Measurements from ENCODE around the gene HOXA4.

Gene HOXA4

GRCh38 chr7:27128776-27129728 lies 1.5 kb downstream of the HOXA4 start:
- DNase-seq: no peak

GRCh38 chr7:27128034-27128433 lies 2.5 kb downstream of the HOXA4 start:
- DNase-seq: no peak

GRCh38 chr7:27126596-27127327 lies 3.8 kb downstream of the HOXA4 start:
- no peak for DNase-seq

DNA sequence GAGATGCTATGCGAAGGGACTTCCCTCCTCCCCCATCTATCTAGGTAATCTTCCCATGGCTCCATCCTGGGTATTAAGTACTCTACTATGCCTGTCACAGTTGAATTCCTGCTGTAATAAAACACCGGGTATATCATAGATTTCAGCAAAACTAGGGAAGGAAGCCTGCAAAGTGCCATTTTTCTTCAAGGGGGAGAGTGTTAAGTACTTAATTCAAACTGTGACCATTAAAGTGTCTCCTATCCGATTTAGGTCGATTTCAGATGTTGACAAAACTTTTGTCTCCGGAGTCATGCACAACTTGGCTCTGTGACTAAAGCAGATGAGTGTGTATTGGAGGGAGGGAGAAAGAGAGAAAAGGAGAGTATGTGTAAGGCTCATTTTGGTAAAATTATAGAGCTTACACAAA lies 4.6 kb downstream of the HOXA4 start:
- no peak for DNase-seq

DNA sequence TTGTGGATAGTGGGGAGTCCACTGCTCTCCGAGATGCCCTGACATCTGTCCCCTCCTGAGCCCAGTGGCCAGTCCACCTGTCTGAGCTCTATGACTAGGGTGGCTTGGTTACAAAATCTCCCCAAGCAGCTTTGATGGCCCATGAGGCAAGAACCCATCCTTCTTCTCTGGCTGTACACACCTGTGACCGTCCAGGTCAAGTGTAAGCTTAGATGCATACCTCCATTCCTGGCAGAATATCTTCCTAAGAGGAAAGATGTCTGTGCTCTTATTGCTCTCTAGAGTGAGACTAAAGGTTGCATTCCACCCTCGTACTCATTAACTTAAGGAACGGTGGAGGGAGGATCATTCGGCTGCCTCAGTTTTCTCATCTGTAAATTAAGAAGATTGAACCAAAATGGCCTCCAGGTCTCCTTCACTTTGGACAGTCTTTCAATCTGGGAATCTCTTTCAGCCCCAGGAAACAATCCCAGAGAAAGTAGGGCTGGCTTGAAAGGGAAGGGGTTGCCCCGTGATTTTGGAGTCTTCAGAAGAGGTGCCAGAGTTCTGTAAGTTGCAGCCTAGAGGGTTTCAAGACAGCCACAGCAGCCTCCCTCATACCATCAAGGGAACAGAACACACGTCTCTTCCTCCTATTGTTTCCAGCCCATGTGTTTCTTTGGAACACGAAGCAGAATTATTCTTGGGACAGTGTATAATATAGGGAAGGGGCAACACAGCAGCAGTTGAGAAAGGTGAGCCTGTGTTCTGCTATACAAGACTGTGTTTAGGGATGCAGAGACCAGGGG lies 5.5 kb downstream of the HOXA4 start:
- no peak for DNase-seq

- DNase-seq: peak; percentile 94
These were observed 6.3 kb downstream of the HOXA4 start for GRCh38 chr7:27124096-27124901.

DNA sequence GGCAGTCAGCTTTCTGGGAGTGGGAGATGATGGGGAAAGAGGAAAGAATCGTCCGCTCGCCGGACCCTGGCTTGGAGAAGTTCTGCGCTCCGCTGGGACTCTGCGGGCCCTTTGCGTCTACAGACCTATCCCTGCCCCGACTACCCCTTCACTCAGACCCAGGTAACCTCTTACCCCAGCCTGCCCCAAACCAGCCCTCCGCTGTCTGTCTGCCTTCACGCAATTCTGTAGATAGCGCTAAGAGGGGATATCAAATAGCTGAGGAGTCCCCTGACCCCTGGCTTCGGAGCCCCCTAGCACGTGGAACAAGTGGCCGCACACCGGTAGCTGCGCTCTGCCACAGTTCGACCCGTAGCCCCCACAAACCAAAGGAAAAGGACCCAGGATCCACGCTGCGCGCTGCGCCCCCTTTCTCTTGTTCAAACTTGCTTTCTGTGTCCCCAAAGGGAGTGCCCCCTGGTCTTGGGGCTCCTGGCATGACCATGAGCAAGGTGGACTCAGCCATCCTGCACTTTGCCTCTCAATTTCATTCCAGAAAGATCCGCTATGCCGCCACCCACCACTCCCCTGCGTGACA lies 7.0 kb downstream of the HOXA4 start:
- DNase-seq: no peak

DNA sequence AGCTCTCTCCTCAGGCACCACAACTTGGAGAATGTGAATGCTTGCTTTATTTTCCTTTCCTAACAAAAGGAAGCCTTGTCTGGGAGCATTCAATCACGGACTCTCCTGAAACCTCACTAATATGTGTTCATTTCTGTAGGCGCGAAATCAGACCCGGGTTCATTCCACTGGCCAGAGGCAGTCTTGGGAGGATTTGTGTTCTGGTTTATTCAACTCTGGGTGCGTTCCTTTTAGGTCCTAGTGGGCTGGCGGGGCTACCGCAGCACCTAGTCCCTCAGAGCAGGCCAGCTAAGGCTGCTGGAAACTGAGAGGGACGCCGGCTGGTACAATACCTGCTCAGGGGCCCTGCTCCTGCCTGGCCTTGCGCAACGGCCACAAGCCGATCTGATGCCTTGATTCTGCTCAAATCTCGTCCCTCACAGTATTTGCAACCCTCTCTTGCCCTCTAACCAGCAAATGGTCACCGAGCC lies 7.5 kb downstream of the HOXA4 start:
- DNase-seq: no peak

DNA sequence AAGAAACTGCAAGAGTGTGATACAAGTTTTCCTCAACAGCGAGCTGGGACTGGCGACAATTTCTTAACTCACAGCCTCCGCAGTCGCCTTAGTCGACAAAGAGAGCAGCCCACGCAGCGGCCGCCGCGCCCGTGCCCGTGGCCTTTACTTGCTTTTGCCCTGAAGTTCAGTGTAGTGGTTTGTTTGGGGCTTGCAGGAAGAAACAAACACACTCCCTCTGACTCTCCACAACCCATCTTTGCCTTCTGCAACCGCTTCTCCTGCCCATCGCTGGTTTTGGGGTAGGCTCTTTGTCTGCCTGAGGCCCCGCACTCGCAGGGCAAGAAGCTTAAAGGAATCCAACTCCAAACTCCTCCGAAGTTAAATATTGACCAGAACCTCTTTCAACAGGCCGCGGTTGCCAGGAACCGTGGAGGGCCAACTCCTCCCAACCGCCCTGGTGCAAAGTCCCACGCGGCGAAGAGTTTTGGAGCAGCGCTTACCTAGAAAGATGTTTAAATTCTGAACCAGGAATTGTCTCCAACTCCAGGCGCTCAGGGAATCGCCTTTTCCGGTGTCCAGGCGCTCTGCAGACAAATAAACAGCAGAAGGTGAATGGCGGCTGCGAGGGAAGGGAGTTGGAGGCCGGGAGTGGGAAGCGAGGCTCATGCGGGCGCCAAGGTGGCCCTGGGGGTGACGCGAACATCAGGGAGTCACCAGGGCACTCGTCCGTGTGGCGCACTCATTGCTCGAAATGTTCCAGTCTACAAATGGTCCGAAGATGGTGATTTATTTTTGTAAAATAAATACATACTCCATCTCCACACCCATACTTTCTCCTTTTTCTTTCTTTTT lies 8.3 kb downstream of the HOXA4 start:
- DNase-seq: no peak

DNA sequence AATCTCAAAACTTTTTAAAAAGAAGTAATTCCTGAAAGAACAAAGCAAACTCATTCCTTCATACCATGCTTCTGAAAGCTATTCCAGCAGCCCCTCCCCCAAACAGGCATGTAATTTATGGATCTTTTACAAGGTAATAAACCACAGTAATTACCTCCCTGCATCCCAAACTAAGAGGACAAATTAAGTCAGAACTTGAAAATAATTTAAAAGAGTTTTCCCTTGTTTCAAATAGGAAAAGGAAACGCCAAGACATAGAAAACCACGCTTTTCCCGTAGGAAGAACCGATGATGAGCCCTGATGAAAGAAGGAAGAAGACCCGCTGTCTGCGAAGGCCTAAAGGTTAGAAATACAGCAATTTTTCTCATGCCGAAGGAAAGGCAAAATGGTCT lies 8.9 kb downstream of the HOXA4 start:
- DNase-seq: no peak

- no peak for DNase-seq
These were observed 11.1 kb downstream of the HOXA4 start for GRCh38 chr7:27119412-27119911.

- DNase-seq: no peak
These were observed 12.0 kb downstream of the HOXA4 start for GRCh38 chr7:27118580-27118979.

- no peak for DNase-seq
These were observed 12.6 kb downstream of the HOXA4 start for GRCh38 chr7:27117887-27118491.

DNA sequence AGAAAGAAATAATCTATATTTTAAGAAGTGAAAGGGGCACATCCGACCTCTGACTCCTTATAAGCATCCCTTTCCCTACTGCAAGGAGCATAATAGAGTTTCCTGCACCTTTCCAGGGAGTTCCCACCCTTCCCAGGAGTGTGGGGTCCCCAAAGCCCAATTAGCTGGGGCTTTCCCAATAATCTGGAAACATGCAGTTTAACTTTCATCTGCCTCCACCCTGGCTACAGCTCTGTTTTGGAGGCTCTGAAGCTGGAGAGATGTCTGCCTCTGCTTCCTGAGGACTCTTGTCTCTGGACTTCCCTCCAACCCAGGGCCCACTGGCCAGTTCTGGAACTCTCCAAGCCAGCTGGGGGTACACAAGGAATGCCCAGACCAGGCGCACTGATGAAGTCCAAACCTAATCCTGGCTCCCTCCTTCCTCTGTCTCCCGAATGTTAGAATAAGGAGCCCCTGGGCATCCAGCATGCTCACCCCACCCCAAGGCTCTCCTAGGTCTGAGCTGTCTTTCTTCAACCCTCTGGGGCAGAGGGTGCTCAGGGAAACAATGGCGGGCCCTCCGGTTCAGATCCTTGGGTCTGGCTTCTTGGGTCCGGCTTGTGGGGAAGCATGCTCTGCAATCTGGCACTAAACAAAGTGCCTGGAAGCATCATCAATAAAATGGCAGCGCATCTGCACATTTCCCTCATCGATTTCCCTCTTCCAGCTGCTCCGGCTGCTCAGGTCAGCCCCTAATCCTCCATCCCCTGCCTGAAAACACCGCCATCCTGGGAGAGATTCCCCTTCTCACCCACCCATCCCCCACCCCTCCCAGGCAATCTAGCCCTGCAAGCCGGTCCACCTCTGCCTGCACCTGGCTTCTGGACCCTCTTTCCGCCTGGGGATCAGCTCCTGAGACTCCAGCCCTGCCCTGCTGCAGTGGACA lies 13.3 kb downstream of the HOXA4 start:
- DNase-seq: no peak

- no peak for DNase-seq
These were observed 14.3 kb downstream of the HOXA4 start for GRCh38 chr7:27116031-27116961.

DNA sequence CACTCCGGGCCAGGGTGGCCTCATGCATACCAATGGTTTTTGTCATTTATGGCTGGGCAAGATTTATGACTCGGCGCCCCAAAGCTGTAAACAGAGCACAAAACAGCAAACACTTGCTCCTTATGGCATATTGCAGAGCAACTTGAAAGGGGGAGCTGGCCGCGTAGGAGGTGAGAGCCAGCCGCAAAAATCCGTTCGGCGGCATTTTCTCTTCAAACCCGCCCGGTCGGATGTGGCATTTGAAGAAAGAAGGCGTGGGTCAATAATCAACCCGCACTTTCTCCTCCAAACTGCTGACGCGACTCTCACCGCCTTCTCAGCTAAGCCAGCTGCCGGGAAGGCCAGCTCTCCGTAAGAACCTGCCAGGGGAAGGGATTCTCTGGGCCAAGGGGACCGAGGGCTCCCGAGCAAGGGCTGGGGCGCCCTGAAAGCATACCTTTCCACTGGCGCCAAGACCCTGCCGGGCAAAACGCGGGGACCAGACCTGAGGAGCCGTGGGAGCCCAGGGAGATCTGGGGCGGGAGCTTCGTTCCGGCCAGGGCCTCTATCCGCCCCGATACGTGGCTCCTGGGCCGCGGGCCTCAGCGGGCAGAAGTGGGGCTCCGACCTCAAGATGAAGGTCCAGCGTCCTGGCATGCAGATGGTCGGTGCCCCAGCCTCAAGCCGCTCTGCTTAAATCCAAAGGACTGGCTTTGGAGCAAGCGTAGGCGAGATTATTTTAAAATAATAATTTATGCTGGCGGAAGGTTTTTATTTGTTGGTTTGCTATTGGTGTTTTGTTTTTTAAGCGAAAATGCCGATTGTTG lies 15.1 kb downstream of the HOXA4 start:
- DNase-seq: peak; percentile 95

DNA sequence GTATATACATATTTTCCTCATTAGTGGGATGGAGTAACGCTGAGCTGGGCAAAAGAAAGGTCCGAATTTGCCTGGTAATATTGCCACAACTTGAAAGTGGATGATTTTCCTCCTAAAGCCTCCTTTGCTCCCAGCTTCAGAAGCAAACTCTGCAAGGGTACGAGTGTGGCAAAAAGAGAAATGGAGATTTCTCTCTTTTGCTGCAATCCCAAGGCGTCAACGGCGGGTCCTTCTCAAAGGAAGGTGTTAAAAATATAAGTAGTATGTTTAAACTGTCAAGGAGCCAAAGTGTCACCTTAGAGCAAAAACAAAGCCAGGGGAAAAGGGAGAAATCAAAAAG lies 15.7 kb downstream of the HOXA4 start:
- DNase-seq: no peak

All from kidney glomerular epithelial cell (primary cell).